ENCODE measurements around the gene BNC1.
A peak's percentile ranks its signal among the peaks of the same experiment; 100 is the strongest.
"Not testable (repeated sequence)": the region's sequence is repeated elsewhere in the genome, so short reads cannot be mapped to it uniquely, and the experiment has no call there.

Gene BNC1

GRCh38 chr15:83225449-83225848 is 59.0 kb downstream of the BNC1 start:
- no peak overlapping the region for H3K4me3 ChIP-seq (replicated peaks in 1 of 2; ENCODE audit: low read depth in 2 of 2, low read length in 2 of 2)
- DNase-seq (ENCODE audit: low read depth in 2 of 2) = no peak
- TF ChIP-seq CTCF (IDR thresholded peaks at IDR 0.05; ENCODE audit: low read depth, low read length) = no peak

GRCh38 chr15:83221781-83222180 is 62.7 kb downstream of the BNC1 start:
- H3K4me3 ChIP-seq (replicated peaks in 1 of 2; ENCODE audit: low read depth in 2 of 2, low read length in 2 of 2); DNase-seq (ENCODE audit: low read depth in 2 of 2): not testable (repeated sequence)

GRCh38 chr15:83219026-83219425 is 65.4 kb downstream of the BNC1 start:
- H3K4me3 ChIP-seq (replicated peaks in 1 of 2; ENCODE audit: low read depth in 2 of 2, low read length in 2 of 2) = no peak overlapping the region
- TF ChIP-seq CTCF (IDR thresholded peaks at IDR 0.05; ENCODE audit: low read depth, low read length) = no peak
- DNase-seq (ENCODE audit: low read depth in 2 of 2) = peak in 1 of 2 donors; percentile 20

- no peak for DNase-seq (ENCODE audit: low read depth in 2 of 2)
- no peak for TF ChIP-seq CTCF (IDR thresholded peaks at IDR 0.05; ENCODE audit: low read depth, low read length)
- no peak overlapping the region for H3K4me3 ChIP-seq (replicated peaks in 1 of 2; ENCODE audit: low read depth in 2 of 2, low read length in 2 of 2)
These were observed 69.2 kb downstream of the BNC1 start for GRCh38 chr15:83215306-83215705.

- peak; percentile 22 to 28 for DNase-seq (ENCODE audit: low read depth in 2 of 2)
- H3K4me3 ChIP-seq (replicated peaks in 1 of 2; ENCODE audit: low read depth in 2 of 2, low read length in 2 of 2) = no peak overlapping the region
- TF ChIP-seq CTCF (IDR thresholded peaks at IDR 0.05; ENCODE audit: low read depth, low read length) = no peak
These were observed 73.8 kb downstream of the BNC1 start for GRCh38 chr15:83210619-83211018.

GRCh38 chr15:83209333-83209732 is 75.1 kb downstream of the BNC1 start:
- no peak for DNase-seq (ENCODE audit: low read depth in 2 of 2)
- no peak for TF ChIP-seq CTCF (IDR thresholded peaks at IDR 0.05; ENCODE audit: low read depth, low read length)
- H3K4me3 ChIP-seq (replicated peaks in 1 of 2; ENCODE audit: low read depth in 2 of 2, low read length in 2 of 2) = no peak overlapping the region

- TF ChIP-seq CTCF (IDR thresholded peaks at IDR 0.05; ENCODE audit: low read depth, low read length) = no peak
- peak in 1 of 2 donors; percentile 40 for DNase-seq (ENCODE audit: low read depth in 2 of 2)
- H3K4me3 ChIP-seq (replicated peaks in 1 of 2; ENCODE audit: low read depth in 2 of 2, low read length in 2 of 2) = peak overlapping the region; percentile 76 to 77
These were observed 76.2 kb downstream of the BNC1 start for GRCh38 chr15:83208367-83208661.

Measured in cardiac fibroblast (primary cell).